CD4-positive, alpha-beta T cell treated with Interleukin-10 for 1 hour (primary cell): ENCODE measurements around the gene LRRC74A.
A peak's percentile ranks its signal among the peaks of the same experiment; 100 is the strongest.

Source experiments
- DNase-seq: peaks from one replicate; pipeline ENCODE4 v3.0.0-alpha.2; 2020

The LRRC74A gene

DNA sequence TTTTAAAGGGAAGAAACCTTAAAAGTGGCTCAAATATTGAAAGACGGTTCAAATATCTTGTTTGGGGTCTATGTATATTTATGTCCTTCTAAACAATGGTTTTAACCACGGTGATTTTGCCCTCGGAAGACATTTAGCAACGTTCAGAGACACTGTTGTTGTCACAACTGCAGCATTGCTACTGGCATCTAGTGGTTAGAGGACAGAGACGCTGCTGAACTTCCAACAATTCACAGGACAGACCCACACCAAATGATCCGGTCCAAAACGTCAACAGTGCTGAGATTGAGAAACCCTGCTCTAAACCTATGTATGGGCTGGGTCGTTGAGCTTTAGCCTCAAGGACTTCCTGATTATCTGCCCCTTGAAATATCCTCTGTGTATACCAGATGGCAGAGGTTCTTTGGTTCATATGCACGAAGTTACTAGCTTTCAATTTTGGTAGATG lies 15.2 kb upstream of the LRRC74A start:
- DNase-seq: peak; percentile 47

DNA sequence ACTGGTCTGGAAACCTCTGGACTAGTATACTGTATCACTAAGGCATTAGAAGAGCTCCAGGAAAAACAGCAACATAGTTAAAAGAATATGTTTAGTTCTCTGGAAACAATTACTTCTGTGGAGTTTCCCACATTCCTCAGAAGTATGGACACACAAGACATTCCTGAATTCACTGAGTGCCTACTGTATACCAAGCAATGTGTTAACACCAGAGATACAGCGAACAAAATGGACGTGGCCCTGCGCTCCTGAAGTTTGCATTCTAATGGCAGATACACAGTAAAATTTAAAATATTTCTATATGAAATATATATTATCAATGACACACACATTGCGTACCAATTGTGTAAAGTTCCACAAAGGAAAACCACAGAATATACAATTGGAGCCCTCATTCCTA lies 14.6 kb upstream of the LRRC74A start:
- DNase-seq: no peak

DNA sequence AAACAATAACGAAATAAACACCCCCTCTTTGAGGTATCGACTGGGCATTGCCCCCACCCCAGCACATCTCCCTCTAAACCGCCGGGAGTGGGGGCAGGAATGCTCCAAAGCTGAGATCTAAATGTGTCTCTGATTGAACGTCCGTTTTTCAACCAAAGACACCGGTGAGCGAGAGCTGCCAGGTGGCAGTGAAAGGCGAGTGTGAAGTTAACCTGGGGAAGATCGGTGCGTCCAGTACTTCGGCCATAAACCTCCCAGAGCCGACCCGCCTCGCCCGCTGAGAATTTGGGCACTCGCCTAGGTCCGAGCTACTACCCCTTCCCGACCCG lies 14.2 kb upstream of the LRRC74A start:
- DNase-seq: no peak

DNA sequence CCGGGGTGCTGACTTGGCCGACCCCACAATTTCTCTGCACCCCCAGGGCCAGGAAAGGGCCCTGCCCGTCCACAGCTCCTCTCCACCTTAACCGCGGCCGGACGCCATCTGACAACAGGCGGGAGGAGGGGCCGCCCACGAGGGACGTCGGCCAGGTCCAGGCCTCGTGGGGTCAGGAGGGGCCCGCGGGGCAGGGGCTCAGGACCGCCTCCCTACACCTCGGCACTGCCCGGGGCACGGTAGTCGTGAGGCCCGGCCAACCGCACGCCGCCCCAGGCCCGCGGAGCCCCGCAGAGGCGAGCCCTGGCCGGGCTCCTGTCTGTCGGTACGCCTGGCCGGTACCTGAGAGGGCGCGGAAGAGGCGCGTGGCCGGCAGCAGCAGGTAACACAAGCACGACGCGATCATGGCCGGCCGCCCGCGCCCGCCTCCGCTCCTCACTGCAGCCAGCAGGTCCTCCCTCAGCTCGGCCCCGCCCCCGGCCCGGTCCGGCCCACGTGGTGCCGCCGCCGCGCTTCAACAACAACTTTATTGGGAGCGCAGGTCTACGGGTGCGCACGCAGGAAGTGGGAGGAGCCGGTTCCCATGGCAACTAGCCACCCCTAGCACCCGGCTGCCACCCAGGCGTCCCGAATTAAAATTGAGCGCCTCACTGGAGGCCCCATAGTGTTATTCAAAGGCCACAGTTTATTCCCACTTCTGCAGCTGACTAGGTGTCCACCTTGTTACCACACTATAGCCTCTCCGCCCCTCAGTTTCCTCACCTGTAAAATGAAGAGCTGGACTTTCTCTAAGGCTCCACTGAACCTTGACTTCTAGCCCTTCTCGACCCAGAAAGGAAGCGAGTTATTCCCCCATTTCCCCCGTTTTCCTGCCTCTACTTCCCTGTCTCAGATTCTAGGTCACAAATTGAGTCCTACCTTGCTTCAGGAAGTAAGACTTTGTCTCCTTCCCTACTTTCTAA lies 13.5 kb upstream of the LRRC74A start, which contains the start of gene ANGEL1:
Gene ANGEL1, minus strand, starts transcription at position 461 of the 962 bp plus-strand sequence. Its CDS starts 55 bp downstream, at position 406.
- DNase-seq: peak; percentile 98

DNA sequence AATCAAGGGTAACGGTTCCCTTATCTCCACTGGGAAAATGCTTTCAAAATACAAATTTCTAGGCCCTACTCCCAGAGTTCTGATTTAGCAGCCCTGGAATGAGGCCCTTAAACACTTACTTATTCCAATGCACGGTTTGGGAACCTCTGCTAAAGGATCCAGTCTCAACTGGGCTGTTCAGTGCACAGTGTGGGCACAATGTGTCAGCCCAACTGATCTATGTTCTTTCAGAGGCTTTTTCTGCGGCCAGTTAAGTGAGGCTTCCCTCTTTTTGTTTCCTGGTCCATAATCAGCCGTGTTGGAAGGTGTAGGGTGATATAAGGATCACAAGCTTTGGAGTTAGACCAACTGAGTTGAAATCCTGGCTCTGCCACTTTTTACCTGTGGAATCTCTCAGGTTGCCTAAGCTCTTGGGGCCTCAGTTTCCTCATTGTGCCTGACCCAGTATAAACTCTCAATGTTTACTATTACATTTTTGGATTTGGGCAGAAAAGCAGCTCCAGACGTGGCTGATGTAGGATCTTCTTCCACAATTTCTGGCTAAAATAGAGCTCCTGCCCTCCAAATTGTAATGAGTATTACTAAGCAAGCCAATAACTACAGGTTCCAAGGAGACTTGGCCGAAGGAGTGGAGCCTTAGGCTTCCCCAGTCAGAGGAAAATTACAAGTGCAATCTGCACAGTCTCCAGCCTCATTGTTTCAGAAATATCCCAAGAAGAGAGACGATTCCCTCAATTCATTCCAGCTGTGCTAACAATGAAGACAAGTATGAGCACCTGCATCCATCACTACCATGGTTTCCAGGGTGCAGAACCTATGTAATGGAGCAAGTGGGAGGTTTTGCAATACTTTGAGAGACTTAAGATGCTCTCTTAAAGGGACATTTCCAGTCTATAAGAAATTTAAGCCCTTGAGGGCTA lies 11.2 kb upstream of the LRRC74A start:
- no peak for DNase-seq

GRCh38 chr14:76820700-76821099 lies 5.5 kb upstream of the LRRC74A start:
- DNase-seq: no peak

DNA sequence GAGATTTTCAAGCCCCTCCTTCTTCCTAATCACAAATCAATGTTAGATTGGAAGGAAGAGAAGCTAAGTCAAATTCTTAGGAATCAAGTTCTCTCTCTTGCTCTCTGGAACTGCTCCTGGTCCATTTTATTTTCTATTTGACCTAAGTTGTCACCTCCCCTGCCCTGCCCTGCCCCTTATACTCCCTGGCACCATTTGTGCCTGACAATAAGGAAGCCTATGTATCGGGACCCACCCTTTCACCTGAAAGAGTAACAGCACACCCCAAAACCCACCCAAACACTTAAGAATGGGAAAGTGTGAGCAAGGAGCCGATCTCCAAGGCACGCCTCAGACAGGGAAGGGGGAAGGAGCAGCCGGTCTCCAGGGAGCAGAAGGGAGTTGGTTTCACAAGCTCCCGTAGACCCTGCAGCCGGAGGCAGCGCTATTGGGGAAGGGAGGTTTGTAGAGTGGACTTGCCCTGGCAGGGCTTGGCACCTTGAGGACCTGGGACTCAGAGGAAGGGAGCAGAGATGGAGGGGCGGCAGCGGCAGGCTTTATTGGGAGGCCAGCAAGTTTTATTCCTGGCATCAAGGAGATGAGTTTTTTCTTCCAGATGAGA lies 1.6 kb downstream of the LRRC74A start:
- DNase-seq: no peak

GRCh38 chr14:76828339-76829012 lies 2.3 kb downstream of the LRRC74A start:
- DNase-seq: no peak

DNA sequence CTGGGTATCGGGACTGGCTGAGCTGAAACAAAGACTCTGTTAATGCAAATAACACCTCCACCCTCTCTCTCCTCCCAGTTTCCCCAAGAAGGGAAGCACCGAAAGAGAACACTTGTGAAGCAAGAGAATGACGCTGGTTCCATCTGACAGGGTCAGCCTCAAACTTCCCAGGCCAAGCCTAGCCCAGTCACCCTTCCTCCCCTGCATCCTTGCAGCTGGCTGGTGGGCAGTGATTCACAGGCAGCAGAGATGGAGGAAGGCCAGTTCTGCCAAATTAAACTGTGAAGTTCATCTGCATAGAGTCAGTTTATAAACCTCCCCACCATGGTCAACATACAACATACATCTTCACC lies 2.8 kb downstream of the LRRC74A start:
- no peak for DNase-seq

GRCh38 chr14:76829650-76830421 lies 3.6 kb downstream of the LRRC74A start:
- DNase-seq: no peak

GRCh38 chr14:76830556-76830955 lies 4.3 kb downstream of the LRRC74A start:
- no peak for DNase-seq

GRCh38 chr14:76832503-76832988 lies 6.3 kb downstream of the LRRC74A start:
- no peak for DNase-seq

GRCh38 chr14:76833011-76833410 lies 6.8 kb downstream of the LRRC74A start:
- no peak for DNase-seq

GRCh38 chr14:76834241-76834661 lies 8.0 kb downstream of the LRRC74A start:
- no peak for DNase-seq

- no peak for DNase-seq
Measured at GRCh38 chr14:76836029-76836630, 9.9 kb downstream of the LRRC74A start.

- DNase-seq: no peak
Measured at GRCh38 chr14:76837524-76837923, 11.3 kb downstream of the LRRC74A start.

GRCh38 chr14:76842414-76842813 lies 16.2 kb downstream of the LRRC74A start:
- no peak for DNase-seq

DNA sequence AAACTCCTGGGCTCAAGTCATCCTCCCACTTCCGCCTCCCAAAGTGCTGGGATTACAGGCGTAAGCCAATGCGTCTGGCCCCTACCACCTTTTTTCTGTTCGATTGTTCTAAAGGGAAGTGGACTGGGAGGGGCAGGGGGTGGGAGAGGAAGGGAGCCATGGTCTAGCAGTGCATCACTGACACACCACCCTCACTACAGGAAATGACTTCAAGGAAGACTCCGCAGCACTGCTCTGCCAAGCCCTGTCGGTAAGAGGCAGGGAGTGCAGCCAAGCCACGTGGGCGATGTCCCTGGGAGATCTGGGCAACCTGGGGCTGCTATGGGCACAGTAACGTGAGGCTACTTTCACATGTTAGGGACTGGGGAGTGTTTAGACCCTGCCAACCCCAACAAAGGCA lies 18.0 kb downstream of the LRRC74A start:
- DNase-seq: peak; percentile 68

- no peak for DNase-seq
Measured at GRCh38 chr14:76846331-76847047, 20.3 kb downstream of the LRRC74A start.

DNA sequence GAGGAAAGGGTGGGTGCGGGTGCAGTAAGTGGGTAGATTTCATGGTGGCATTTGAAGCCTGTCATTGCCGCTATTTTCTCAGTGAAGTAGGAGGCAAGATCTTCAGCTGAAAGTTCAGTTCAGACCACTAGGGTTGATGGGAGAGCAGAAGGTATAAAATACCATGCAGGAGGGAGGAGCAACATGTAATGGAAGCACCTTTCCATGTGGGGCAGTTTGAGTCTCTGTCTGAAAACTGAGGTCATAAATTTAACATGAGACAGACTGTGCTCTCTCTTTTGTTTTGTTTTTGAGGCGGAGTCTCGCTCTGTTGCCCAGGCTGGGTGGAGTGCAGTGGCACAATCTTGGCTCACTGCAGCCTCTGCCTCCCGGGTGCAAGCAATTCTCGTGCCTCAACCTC lies 22.7 kb downstream of the LRRC74A start:
- DNase-seq: no peak
